Measurements from ENCODE around the gene ACSF3.

The ACSF3 gene

DNA sequence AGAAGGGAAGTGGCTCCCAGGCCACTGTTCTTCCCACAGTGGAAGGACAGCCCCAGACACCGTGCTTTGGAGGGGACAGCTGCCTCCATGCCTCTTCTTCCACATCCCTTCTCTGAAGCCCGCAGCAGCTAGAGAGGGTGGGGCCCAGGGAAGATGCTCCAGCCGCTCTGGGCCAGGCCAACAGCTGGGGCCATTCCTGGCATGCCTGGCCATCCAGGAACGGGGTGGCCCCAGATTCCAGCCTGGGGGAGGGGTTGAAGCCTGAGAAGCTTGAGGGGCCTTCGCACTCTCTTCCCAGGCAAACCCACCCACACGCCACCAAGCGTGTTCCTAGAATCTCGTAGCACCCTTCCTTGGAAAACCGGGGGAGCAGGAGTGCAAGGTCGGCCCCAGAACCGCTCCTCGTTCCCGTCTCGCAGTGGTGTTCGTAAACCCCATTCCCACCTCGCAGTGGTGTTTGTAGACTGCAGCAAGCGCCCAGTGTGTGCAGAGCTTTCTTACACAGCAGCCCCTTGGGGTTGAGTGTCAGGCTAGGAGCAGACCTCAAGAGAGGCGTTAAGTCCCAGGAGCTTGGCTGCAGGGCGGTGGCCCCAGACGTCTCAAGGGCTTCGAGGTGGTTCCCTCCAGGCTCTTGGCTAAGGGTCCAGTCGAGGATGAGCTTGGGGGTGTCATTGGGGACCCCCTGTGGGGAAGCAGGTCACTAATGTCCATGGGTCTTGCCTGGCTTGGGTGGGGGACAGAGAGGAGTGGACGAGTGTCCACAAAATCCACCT is 80.6 kb downstream of the ACSF3 start:
- TF ChIP-seq, protein P1, sequence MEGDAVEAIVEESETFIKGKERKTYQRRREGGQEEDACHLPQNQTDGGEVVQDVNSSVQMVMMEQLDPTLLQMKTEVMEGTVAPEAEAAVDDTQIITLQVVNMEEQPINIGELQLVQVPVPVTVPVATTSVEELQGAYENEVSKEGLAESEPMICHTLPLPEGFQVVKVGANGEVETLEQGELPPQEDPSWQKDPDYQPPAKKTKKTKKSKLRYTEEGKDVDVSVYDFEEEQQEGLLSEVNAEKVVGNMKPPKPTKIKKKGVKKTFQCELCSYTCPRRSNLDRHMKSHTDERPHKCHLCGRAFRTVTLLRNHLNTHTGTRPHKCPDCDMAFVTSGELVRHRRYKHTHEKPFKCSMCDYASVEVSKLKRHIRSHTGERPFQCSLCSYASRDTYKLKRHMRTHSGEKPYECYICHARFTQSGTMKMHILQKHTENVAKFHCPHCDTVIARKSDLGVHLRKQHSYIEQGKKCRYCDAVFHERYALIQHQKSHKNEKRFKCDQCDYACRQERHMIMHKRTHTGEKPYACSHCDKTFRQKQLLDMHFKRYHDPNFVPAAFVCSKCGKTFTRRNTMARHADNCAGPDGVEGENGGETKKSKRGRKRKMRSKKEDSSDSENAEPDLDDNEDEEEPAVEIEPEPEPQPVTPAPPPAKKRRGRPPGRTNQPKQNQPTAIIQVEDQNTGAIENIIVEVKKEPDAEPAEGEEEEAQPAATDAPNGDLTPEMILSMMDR (IDR thresholded peaks at IDR 0.05; ENCODE audit: low read depth, low read length), result no peak
- H3K4me3 ChIP-seq (ENCODE audit: low read depth, low read length), result no peak overlapping the region

DNA sequence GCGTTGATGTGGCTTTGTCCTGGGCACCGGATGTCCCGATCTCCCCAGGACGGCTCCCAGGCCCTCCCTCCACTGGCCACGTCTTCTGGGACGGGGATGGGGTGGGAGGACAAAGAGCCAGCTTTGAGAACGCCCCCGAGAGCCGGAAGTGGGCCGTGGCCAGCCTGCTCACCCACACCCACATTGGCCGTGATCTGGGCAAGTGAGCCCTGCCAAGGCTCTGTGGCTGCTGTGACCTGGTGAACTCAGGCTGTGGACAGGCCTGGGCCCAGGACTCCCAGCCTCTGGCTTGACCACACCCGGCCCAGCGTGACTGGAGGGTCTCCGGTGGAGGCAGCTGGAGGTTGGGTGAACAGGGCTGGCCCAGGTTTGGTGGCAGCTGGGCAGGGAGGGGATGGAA is 81.2 kb downstream of the ACSF3 start:
- no peak overlapping the region for H3K4me3 ChIP-seq (ENCODE audit: low read depth, low read length)
- TF ChIP-seq, protein P1 (IDR thresholded peaks at IDR 0.05; ENCODE audit: low read depth, low read length), result no peak

DNA sequence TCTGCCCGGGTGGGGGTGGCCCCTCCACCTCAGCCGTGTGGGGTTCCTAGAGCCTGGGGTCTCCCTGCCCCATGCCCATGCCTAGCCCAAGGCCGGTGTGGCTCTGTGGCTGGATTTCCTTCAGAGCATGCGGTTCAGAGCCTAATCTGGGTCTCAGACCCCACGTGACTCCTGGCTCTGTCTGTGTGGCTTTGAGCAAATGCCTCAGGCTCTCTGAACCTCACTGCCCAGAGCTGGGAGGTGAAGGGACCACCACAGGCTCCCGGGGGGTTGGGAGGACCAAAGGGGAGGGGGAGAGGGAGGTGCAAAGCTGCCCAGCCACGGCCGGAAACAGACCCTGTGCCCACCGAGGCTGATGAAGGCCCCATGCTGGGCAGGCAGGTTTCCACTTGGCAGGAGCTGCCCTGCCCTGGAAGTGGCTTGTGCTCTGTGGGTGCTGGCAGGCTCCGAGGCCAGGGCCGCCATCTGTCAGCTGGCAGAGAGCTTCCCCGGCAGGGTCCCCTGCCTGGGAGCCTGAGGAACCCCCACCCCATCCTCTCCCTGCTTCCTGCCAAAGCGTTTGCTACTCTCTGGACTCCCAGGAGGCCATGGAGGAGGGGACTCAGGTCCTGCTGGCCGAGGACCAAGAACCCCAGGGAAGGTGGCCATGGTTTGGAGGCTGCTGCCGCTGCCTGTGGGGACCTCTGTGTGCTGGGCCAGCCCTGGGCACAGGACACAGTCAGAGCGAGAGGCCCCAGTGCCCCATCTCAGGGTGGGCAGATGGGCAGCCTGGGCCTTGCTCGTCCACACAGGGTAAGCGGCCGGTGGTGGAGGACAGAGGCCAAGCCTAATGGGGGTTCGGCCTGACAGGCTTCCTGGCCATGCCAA is 81.9 kb downstream of the ACSF3 start:
- TF ChIP-seq, protein P1 (IDR thresholded peaks at IDR 0.05; ENCODE audit: low read depth, low read length), result no peak
- no peak overlapping the region for H3K4me3 ChIP-seq (ENCODE audit: low read depth, low read length)

DNA sequence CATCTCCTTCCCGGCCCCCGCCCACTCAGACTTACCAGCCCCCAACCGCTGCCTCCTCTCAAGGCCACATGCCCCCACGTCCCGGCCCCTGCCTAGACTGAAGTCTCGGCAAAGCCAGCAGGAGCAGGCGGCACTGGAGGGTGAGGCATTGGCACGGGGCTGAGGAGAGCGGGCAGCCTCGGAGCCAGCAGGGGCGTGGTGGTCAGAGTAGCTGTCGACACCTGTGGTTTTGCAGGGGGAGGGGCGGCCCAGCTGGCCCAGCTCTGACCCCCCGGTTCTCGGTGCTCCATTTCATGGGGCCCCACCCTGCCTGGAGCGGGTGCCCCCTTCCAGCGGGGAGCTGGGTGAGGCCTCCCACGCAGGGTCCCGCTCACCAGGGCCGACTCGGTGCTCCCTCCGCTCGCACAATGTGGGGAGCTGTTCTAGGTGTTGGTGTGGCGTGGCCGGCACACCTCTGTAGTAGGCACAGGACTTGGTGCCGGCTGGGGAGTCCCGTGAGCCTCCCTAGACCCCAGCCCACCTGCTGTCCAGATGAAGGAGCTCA is 82.6 kb downstream of the ACSF3 start:
- H3K4me3 ChIP-seq (ENCODE audit: low read depth, low read length), result no peak overlapping the region
- TF ChIP-seq, protein P1 (IDR thresholded peaks at IDR 0.05; ENCODE audit: low read depth, low read length), result no peak

DNA sequence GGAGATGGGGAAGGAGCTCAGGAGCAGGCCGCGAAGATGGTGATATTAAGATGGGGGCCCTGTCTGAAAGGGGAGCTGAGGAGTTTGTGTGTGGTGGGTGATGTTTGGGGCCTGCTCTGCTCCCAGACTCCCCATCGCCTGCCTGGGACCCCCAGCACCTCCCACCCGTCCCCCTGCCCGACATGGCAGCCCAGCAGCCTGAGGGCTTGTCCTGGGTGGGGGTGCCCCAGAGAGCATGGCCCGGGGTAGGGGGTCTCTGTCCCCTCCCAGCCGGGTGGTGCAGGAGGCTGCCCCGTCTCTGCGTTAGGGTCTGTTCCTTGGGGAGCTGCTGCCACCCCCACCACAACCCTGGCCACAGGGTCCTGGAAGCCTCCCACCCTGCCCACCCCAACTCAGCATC is 83.1 kb downstream of the ACSF3 start:
- no peak overlapping the region for H3K4me3 ChIP-seq (ENCODE audit: low read depth, low read length)
- TF ChIP-seq, protein P1 (IDR thresholded peaks at IDR 0.05; ENCODE audit: low read depth, low read length), result no peak

DNA sequence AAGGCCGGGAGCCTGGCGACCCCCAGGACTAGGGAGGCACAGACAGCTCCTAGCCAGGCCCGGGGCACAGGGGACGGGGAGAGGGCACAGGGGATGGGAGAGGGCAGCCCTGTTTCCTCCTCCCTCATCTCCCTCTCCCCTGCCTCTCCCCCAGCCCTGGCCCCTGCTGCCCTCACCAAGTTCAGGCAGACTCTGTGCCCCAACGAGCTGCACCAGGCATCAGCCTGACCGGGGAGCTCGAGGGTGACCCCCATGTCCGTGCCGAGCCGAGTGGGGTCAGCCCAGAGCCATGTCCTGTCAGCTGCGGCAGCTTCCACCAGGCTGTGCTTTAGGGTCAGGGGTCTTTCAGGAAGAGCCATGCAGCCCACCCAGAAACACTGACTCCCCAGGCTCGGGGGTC is 83.8 kb downstream of the ACSF3 start:
- H3K4me3 ChIP-seq (ENCODE audit: low read depth, low read length), result no peak overlapping the region
- TF ChIP-seq, protein P1 (IDR thresholded peaks at IDR 0.05; ENCODE audit: low read depth, low read length), result no peak
